Suprapubic skin (tissue), 4 donors: ENCODE measurements around the gene TGFB1. TPM values are rescaled to one million over a fixed set of nuclear protein-coding genes. Genes with fewer than 3 reads are reported as not detected.

Source experiments
- DNase-seq, 2 donors: peaks; one replicate each; pipeline ENCODE4 v3.0.0-alpha.2; 2019; ENCODE audit warnings: low spot score in 2 of 2
- H3K27ac ChIP-seq: fragments of 200-600 bp; sonication (generic); one replicate; pipeline ENCODE4 v1.5.1; 2019
- H3K27me3 ChIP-seq: fragments of 200-600 bp; sonication (generic); one replicate; pipeline ENCODE4 v1.5.1; 2019
- H3K36me3 ChIP-seq: fragments of 200-600 bp; sonication (generic); one replicate; pipeline ENCODE4 v1.5.1; 2019
- H3K4me1 ChIP-seq: fragments of 200-600 bp; sonication (generic); one replicate; pipeline ENCODE4 v1.5.1; 2019
- H3K4me3 ChIP-seq: fragments of 200-600 bp; sonication (generic); one replicate; pipeline ENCODE4 v1.5.1; 2019; ENCODE audit warnings: mild to moderate bottlenecking
- H3K9me3 ChIP-seq: fragments of 200-600 bp; sonication (generic); one replicate; pipeline ENCODE4 v1.5.1; 2019
- EP300 ChIP-seq: sonication (generic); formaldehyde crosslinking; IDR thresholded peaks from one replicate; pipeline ENCODE4 v1.6.1; 2017; ENCODE audit warnings: antibody characterized with exemption
- POLR2A ChIP-seq, 2 donors: fragments of 450-650 bp; IDR thresholded peaks; one replicate each; pipeline ENCODE4 v1.6.1; 2017; ENCODE audit warnings: antibody characterized with exemption in 2 of 2, mild to moderate bottlenecking in 2 of 2, moderate library complexity in 2 of 2
- POLR2AphosphoS5 ChIP-seq, 3 donors: sonication (generic); formaldehyde crosslinking; IDR thresholded peaks; one replicate each; pipeline ENCODE4 v1.6.1; 2017; ENCODE audit warnings: antibody characterized with exemption in 3 of 3
- WGBS: methylation state at CpG from one replicate; pipeline ENCODE4 v1.1.5; 2018; 5-methylcytosine and 5-hydroxymethylcytosine counted together
- total RNA-seq, 4 donors: library from RNA; depleted of rRNA; stranded (reverse); fragments of >200 nt; gene quantifications; one replicate each; pipeline ENCODE4 v1.1.0, GENCODE V29; 2016
- TF ChIP-seq, protein P1 (sequence below), 2 donors: fragments of 200-600 bp in 1 of 2; fragments of 450-650 bp in 1 of 2; sonication (generic) in 1 of 2; IDR thresholded peaks; one replicate each; pipeline ENCODE4 v1.5.1; 2016 to 2019; ENCODE audit warnings: antibody characterized with exemption in 2 of 2, mild to moderate bottlenecking in 1 of 2, moderate library complexity in 1 of 2

Gene TGFB1
- total RNA-seq, 4 donors from 2014 or later, result 16.4 to 19.9 (median 17.4) TPM

DNA sequence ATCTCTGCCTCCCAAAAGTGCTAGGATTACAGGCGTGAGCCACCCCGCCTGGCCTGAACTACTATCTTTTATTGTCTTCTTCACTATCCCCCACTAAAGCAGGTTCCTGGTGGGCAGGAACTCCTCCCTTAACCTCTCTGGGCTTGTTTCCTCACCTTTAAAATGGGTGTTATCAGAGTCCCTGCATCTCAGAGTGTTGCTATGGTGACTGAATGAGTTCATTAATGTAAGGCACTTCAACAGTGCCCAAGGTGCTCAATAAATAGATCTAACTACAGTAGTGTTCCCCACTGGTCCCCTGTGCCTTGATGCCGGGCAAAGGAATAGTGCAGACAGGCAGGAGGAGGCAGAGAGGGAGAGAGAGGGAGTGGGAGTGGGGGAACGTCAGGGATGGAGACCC is 23.2 kb downstream of the TGFB1 start:
- TF ChIP-seq POLR2AphosphoS5 (IDR thresholded peaks at IDR 0.05) (no peak), POLR2A (IDR thresholded peaks at IDR 0.05) (no peak), EP300 (no peak)
- TF ChIP-seq, protein P1, sequence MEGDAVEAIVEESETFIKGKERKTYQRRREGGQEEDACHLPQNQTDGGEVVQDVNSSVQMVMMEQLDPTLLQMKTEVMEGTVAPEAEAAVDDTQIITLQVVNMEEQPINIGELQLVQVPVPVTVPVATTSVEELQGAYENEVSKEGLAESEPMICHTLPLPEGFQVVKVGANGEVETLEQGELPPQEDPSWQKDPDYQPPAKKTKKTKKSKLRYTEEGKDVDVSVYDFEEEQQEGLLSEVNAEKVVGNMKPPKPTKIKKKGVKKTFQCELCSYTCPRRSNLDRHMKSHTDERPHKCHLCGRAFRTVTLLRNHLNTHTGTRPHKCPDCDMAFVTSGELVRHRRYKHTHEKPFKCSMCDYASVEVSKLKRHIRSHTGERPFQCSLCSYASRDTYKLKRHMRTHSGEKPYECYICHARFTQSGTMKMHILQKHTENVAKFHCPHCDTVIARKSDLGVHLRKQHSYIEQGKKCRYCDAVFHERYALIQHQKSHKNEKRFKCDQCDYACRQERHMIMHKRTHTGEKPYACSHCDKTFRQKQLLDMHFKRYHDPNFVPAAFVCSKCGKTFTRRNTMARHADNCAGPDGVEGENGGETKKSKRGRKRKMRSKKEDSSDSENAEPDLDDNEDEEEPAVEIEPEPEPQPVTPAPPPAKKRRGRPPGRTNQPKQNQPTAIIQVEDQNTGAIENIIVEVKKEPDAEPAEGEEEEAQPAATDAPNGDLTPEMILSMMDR (IDR thresholded peaks at IDR 0.05), result no peak
- Histone ChIP-seq H3K27ac (no peak overlapping the region), H3K36me3 (peaks cover 17% of the 10 kb centered on the region), H3K4me1 (peaks cover 40% of the 10 kb centered on the region), H3K27me3 (no peaks in the 10 kb centered on the region), H3K9me3 (no peaks in the 10 kb centered on the region), H3K4me3 (no peak overlapping the region)
- WGBS, result 87% methylated on average over 4 of the region's 4 CpGs
- DNase-seq, result no peak

DNA sequence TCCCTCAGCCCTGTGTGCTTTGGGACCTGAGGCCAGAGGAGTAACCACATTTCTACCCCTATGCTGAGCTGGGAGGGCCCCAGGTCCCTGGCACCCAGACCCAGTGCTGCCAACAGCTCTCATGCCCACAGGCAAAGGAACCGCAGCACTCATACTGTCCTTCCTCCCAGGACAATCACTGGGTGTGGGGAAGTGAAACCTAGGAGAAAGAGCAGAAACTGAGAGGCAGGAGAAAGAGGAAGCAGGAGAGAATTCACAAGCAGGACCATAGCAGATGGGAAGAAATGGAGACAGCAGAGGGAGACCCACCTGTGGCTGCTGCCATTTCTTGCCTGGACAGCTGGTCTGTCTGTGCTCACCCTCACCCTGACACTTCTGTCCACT is 24.9 kb downstream of the TGFB1 start:
- no peak for TF ChIP-seq EP300
- no peak for TF ChIP-seq POLR2A (IDR thresholded peaks at IDR 0.05)
- no peak for TF ChIP-seq POLR2AphosphoS5 (IDR thresholded peaks at IDR 0.05)
- TF ChIP-seq, protein P1 (IDR thresholded peaks at IDR 0.05), result no peak
- Histone ChIP-seq H3K27ac (no peak overlapping the region), H3K36me3 (peaks cover 17% of the 10 kb centered on the region), H3K27me3 (no peaks in the 10 kb centered on the region), H3K4me1 (peaks cover 57% of the 10 kb centered on the region), H3K9me3 (no peaks in the 10 kb centered on the region), H3K4me3 (no peak overlapping the region)
- 7% methylated on average over 1 of the region's 1 CpG for WGBS
- no peak for DNase-seq

DNA sequence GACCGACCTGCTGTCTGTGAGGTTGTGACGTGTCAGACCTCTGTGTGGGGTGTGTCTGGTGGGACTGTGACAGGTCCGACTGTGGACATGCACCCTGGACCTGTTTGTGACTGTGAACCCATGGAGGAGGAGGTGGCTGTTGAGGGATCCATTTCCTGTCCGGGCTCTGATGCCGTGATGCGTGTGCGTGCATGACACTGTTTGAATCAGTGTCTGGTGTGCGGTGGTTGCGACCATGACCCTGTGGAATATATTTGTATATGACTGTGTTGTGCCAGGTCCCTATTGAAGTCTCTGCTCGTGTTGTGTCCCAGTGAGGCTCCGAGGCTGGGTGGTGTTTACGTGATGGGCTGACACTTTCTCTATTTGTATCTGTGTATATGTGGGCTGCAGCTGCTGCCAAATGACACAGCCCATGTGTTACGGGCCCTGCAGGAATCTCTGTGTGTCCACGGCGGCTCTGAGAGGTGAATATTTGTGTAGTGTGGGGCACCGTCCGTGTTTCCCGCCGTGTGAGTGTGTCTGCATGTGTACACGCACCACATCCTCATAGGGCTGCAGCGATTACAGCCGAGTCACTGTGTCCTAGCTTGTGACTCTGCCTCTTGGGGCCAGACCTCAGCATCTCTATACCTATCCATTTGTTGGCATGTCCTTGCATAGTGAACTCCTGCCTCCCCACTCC is 25.4 kb downstream of the TGFB1 start:
- peaks cover 62% of the 10 kb centered on the region for H3K4me1 ChIP-seq
- 35% methylated on average over 16 of the region's 22 CpGs for WGBS
- DNase-seq, result no peak
- H3K27ac ChIP-seq, result peak overlapping the region; percentile 74
- H3K36me3 ChIP-seq, result peaks cover 17% of the 10 kb centered on the region
- no peaks in the 10 kb centered on the region for H3K9me3 ChIP-seq
- TF ChIP-seq, protein P1 (IDR thresholded peaks at IDR 0.05), result no peak
- TF ChIP-seq POLR2AphosphoS5 (IDR thresholded peaks at IDR 0.05), result no peak
- no peak for TF ChIP-seq POLR2A (IDR thresholded peaks at IDR 0.05)
- no peak for TF ChIP-seq EP300
- H3K4me3 ChIP-seq, result peak overlapping the region; percentile 43
- no peaks in the 10 kb centered on the region for H3K27me3 ChIP-seq

DNA sequence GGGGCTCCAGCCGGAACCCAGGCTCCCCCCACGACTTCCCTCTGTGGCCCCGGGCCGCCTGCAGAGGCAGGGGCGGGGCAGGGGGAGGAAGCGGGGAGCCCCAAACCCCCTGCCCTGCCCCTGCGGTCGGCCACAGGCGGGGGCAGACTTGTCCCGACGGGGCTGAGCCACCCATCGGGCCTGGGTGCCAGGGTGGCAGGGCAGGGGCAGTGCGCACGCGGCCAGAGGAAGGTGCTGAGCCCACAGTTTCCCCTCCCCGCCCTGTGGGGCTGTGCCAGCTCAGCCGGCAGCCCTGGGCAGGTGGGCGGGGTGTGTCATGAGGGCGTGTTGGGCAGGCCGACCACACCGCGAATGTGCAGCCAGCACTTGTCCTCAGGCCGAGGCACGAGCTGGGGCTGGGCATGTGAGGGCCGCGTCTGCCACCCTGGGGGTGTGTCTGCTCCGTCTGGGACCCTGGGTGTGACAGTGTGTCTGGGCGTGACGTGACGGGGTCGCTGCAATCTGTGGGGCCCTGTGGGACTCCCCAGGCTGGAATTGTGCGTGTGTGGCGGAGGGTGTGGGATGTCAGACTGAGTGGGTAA is 26.1 kb downstream of the TGFB1 start:
- TF ChIP-seq POLR2AphosphoS5 (IDR thresholded peaks at IDR 0.05), result no peak
- TF ChIP-seq, protein P1 (IDR thresholded peaks at IDR 0.05), result no peak
- TF ChIP-seq EP300, result no peak
- TF ChIP-seq POLR2A (IDR thresholded peaks at IDR 0.05), result no peak
- Histone ChIP-seq H3K4me1 (peaks cover 69% of the 10 kb centered on the region), H3K4me3 (peak overlapping the region; percentile 43), H3K27ac (peak overlapping the region; percentile 74), H3K36me3 (peaks cover 17% of the 10 kb centered on the region), H3K9me3 (no peaks in the 10 kb centered on the region), H3K27me3 (no peaks in the 10 kb centered on the region)
- peak; percentile 88 to 89 for DNase-seq
- WGBS, result 45% methylated on average over 12 of the region's 33 CpGs

DNA sequence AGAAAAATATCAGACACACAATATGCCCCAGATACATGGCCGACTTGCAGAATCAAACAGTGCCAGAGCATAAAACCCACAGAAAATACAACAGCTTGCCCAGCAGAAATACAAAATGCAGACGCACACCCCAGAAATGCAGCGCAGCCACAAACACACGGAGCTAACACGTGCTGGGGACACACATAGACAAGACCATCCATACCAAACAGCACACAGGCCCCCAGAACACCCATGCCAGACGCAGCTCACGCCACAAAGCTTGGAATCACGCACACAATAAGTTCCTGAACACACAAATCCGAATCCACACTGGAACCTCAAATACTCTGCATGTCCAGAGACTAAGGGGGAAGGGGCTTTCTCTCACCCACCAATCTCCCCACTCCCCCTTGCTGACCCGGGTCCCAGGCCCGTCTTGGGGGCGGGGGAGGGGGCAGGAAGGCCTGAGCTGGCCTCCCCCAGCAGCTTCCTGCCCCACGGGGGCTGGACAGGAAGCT is 26.6 kb downstream of the TGFB1 start:
- 45% methylated on average over 7 of the region's 13 CpGs for WGBS
- H3K36me3 ChIP-seq, result peaks cover 17% of the 10 kb centered on the region
- H3K27me3 ChIP-seq, result no peaks in the 10 kb centered on the region
- no peaks in the 10 kb centered on the region for H3K9me3 ChIP-seq
- peak overlapping the region; percentile 43 for H3K4me3 ChIP-seq
- DNase-seq, result no peak
- H3K27ac ChIP-seq, result peak overlapping the region; percentile 74
- TF ChIP-seq POLR2A (IDR thresholded peaks at IDR 0.05) (no peak), EP300 (no peak), POLR2AphosphoS5 (IDR thresholded peaks at IDR 0.05) (no peak)
- TF ChIP-seq, protein P1 (IDR thresholded peaks at IDR 0.05), result no peak
- peaks cover 74% of the 10 kb centered on the region for H3K4me1 ChIP-seq
